Gastroesophageal sphincter (tissue), 3 donors: ENCODE data around the gene AIFM3.

ENCODE experiments used
- EP300 ChIP-seq: sonication (generic); formaldehyde crosslinking; IDR thresholded peaks from one replicate; pipeline ENCODE4 v1.6.1; 2017; ENCODE audit warnings: antibody characterized with exemption, mild to moderate bottlenecking
- POLR2A ChIP-seq, 2 donors: fragments of 450-650 bp; IDR thresholded peaks; one replicate each; pipeline ENCODE4 v1.6.1; 2017; ENCODE audit warnings: antibody characterized with exemption in 2 of 2, mild to moderate bottlenecking in 2 of 2, moderate library complexity in 1 of 2
- POLR2AphosphoS5 ChIP-seq: sonication (generic); formaldehyde crosslinking; IDR thresholded peaks from one replicate; pipeline ENCODE4 v1.6.1; 2017; ENCODE audit warnings: antibody characterized with exemption
- TF ChIP-seq, protein P1 (sequence below), 4 experiments: fragments of 200-600 bp in 2 of 4; fragments of 450-650 bp in 2 of 4; sonication (generic) in 1 of 4; IDR thresholded peaks; one replicate each; pipeline ENCODE4 v1.5.1; 2017 to 2019; ENCODE audit warnings: antibody characterized with exemption in 4 of 4, mild to moderate bottlenecking in 2 of 4, moderate library complexity in 2 of 4

DNA sequence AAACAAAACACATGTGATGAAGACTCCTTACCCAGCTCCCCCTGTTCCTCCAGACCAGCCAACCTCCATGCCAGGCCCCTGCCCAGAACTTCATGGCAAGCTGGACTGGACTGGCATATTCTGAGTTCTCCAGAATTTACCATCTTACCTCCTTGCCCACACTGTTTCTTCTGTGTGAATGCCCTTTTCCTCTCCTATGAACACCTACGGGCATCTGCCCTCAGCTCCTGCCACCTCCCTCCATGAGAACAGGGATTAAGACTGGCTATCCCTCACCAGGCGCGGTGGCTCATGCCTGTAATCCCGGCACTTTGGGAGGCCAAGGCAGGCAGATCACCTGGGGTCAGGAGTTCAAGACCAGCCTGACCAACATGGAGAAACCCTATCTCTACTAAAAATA lies 6.4 kb upstream of the AIFM3 start:
- TF ChIP-seq, protein P1, sequence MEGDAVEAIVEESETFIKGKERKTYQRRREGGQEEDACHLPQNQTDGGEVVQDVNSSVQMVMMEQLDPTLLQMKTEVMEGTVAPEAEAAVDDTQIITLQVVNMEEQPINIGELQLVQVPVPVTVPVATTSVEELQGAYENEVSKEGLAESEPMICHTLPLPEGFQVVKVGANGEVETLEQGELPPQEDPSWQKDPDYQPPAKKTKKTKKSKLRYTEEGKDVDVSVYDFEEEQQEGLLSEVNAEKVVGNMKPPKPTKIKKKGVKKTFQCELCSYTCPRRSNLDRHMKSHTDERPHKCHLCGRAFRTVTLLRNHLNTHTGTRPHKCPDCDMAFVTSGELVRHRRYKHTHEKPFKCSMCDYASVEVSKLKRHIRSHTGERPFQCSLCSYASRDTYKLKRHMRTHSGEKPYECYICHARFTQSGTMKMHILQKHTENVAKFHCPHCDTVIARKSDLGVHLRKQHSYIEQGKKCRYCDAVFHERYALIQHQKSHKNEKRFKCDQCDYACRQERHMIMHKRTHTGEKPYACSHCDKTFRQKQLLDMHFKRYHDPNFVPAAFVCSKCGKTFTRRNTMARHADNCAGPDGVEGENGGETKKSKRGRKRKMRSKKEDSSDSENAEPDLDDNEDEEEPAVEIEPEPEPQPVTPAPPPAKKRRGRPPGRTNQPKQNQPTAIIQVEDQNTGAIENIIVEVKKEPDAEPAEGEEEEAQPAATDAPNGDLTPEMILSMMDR (IDR thresholded peaks at IDR 0.05): no peak
- no peak for TF ChIP-seq POLR2A (IDR thresholded peaks at IDR 0.05)
- TF ChIP-seq EP300: no peak
- no peak for TF ChIP-seq POLR2AphosphoS5
